NCI-H2196 (cell line): ENCODE data around the gene SOX9.
A peak's percentile ranks its signal among the peaks of the same experiment; 100 is the strongest.
"Not testable (repeated sequence)": the region's sequence is repeated elsewhere in the genome, so short reads cannot be mapped to it uniquely, and the experiment has no call there.

Experiments
- DNase-seq: peaks from one replicate; lab custom pipeline; 2025; ENCODE audit not compliant: unreplicated experiment; lab: John Stamatoyannopoulos, UW

The SOX9 gene

DNA sequence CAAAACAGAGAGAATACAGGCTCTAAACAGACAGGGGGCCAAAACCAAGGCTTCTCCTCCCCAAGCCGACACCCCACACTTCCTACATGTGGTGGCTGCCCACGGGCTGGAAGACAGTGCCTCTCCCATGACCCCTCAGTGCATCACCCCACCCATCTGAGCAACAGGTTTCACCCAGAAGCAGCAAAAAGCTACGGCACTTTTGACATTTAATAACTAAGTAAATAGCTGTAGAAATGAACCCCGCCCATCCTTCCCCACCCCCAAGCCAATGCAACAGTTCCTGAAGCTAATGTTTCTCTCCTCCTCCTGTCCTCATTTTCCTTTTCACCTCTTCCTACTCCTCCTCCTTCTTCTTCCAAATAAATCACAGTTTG is 9.9 kb upstream of the SOX9 start:
- DNase-seq: no peak

- DNase-seq: no peak
Measured at GRCh38 chr17:72111336-72111923, 9.4 kb upstream of the SOX9 start.

GRCh38 chr17:72111926-72112325 is 8.9 kb upstream of the SOX9 start:
- not testable (repeated sequence) for DNase-seq

DNA sequence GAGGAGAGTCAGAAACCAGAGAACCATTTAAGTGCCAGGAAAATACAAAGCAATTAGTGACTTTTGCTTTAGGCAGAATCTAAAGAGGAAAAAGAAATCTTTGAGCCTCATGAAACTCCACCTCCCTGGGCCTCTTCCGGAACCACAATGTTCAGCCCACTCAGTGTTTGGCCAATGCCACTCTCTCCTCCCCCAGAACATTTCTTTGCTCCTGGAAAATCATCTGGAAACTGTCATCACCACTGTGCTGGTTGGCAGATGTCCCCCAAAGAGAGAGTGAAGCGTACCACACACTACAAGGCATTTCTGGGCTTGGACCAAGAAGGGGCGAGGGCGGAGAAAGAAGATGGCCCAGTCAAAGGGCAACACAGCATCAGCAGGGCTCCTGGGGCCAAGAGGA is 7.1 kb upstream of the SOX9 start:
- no peak for DNase-seq

GRCh38 chr17:72115781-72116525 is 4.9 kb upstream of the SOX9 start:
- no peak for DNase-seq

DNA sequence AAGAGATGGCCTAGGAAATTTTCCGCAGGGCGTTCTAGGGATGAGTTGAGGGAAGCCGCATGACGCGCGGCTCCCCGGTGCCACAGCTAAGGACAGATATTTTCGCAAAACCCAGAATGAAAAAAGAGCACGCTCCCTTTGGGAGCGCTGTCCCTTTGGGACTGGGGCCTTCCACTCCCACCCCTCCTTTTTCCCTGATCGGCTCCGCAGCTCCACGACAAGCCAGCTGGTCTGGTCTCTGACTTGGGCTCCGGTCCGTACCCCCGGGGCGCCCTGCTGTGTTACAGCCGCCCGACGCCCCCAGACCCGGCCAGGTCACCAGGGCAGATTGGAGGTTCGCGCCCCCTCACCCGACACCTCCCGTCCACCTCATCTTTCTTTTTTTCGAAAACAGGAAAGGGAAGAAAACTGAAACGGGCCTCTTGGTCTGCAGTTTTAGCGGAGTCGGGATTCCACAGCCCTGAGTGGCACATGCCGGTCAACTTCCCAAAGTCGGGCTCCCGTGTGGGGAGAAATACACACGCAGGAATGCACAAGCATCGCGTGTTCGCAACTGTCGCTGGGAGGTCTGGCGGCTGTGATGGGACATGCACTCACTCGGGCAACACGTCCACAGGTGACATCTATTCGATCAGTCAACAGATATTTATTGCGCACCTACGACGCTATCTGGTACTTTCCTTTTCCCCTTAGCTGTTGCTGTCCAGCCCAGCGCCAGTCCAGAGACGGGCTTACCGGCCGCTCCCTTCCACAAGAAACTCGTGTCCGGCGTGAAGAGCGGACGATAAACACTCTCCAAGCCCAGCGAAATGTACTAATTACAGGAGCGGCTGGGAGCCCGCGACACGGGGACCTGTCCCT is 3.9 kb upstream of the SOX9 start:
- no peak for DNase-seq

DNA sequence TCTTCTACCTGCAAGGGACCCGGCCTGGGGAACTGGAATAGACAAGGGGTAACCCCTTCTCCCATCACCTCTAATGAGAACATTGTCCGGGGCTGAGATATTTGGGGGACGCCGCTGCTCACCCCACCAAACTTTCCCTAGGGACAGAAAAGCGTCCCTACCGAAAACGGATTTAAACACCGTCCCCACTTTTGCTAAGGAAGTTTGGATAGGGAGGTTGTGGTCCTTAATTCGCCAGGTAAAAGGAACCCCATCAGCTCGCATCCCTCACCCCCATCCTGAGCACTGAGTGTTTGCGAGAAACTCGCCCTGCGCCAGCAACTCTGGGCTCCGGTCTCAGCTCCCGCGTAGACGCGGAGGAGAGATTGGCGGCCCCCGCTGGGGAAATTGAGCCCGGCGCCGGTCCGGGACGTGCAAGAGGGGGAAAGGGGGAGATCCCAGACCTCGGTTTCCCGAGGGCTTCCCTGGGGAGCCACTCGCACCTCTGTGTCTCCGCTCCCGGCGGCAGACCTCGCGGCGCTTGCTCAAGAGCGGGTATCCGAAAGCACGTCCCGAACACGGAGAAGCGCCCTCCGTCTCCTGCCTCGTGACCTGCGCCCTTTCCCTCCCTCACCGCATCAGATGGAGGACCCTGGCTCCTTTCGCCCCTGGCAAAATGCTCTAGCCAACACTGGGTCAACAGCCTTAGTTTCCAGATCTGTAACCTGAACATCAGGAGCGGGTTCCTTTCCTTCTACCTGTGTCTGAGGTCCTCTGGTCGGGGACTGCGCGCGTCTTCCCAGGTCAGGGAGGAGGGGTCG is 3.1 kb upstream of the SOX9 start:
- DNase-seq: no peak

DNA sequence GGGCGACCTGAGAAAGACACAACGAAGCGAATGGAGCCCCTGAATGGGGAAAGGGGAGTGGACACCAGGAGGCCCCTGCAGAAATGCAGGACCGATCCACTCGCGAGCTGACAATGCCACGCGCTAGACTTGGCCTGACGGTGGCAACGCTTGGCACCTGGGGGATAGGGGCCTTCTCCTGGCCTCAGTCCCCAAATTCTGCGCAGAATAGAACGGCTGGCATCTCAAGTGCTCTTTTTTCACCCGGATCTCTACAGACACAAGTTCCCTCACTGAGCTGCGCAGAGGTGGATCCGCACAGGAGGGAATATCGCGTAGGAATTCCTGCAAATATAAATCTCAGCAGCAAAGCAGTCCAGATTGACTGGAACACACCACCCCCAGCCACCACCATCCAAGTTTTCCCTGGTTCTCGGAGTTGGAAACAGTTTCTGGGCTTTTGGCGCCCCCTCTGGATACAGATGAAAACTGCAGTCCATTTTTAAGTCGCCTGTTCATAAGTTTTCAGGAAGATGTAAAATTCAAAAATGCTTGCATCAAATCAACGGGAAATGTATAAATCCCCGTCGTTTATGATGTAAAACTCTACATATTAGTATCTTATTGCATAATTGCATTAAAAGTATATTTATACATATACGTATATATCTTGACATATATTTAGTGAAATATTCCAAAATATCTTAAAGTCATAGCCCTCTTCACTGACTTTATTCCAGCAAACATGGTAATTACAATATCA is 2.3 kb upstream of the SOX9 start:
- peak; percentile 70 for DNase-seq

DNA sequence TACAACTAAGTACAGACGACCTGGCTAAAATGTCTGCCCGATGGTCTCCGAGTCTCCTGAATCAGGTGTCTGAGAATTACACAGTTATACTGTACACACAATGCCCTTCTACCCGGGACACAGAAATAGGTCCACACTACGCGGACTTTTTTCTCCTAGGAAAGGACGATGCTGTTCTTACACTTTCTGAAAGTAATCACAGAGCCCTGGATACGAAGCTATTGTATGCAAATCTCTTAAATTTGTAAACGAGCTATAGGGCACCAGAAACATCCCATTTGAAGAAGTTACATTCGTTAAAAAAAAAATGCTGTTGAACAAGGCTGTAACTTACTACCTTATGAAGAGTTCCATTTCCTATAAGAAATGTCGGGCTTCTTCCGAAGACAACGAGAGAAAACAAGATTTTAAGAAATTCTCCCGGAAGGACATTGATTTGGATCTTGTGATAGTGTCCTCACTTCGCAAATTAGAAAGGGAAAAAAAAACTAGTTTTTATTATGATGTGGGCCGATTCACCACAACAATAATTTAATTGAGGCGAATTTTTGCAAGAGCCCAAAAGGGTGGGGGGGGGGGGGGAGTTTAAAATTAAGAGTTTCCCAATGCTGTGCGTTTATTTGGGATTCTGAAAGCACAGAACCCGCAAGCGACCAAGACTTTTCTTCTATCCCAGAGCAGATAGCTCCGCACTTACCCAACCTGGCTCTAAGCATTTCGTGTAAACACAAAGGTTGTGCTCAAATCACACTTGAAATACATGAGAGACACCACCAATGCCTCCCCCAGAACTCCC is 1.5 kb upstream of the SOX9 start:
- no peak for DNase-seq

DNA sequence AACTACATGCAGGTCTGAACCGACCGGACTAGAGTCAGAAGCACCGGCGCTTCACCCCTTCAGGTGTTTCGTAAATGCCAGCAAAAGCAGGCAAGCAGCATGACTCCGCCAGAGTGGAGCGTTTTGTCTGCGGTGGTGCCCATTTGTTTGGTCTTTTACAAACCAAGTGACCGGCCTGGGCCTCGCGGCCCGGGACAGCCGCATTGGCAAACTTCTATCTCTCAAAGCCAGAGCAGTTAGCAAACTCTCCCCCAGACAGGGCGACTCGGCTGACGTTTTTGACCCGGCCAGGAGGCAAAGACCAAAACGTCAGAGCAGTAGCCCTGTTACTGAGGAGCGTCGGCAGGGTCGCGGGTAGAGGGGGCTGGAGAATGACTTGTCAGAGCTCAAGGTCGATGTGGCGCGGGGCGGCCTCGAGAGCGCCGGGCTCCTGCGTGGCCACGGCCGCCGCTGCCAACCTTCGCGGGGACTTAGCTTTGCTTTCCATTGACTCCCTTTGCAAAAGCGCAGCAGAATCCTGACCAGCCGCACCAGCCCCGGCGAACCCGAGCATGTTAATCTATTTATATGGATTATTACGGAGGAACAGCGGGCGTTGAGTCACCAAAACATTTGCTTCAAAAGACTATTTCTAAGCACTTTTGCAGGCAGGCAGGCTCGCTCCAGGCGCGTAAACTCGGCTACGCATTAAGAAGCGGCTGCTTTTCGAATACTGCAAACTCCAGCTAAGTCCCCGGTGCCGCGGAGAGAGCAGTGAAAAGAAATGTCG is 763 bp upstream of the SOX9 start:
- no peak for DNase-seq

GRCh38 chr17:72121164-72122009 is 567 bp downstream of the SOX9 start:
- DNase-seq: no peak

- no peak for DNase-seq
Measured at GRCh38 chr17:72122010-72122764, 1.4 kb downstream of the SOX9 start.

DNA sequence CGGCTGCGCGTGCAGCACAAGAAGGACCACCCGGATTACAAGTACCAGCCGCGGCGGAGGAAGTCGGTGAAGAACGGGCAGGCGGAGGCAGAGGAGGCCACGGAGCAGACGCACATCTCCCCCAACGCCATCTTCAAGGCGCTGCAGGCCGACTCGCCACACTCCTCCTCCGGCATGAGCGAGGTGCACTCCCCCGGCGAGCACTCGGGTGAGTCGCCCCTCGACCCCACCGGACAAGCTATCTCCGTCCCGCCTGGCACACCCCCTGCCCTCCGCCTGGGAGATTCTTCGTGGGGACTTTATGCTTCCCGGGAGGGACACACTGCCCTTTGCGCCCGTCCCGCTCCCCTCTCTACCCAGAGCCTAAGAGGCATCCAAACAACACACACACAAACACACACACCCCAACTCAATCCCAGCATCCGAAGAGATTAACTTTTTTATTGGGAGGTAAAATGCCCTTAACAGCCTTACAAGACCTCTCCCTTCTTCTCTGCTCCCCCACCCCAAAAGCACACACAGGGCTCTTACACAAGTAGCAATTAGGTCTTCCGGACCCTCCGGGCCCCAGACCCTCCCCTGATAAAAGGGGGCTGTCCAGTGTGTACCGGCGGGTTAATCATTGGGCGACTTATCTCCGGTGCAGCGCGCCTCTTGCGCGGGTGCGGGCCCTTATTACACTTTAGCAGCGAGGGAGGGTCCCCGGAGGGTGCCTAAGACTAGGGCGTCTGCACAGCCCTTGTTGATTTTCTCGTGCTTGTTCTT is 2.1 kb downstream of the SOX9 start:
- DNase-seq: no peak

DNA sequence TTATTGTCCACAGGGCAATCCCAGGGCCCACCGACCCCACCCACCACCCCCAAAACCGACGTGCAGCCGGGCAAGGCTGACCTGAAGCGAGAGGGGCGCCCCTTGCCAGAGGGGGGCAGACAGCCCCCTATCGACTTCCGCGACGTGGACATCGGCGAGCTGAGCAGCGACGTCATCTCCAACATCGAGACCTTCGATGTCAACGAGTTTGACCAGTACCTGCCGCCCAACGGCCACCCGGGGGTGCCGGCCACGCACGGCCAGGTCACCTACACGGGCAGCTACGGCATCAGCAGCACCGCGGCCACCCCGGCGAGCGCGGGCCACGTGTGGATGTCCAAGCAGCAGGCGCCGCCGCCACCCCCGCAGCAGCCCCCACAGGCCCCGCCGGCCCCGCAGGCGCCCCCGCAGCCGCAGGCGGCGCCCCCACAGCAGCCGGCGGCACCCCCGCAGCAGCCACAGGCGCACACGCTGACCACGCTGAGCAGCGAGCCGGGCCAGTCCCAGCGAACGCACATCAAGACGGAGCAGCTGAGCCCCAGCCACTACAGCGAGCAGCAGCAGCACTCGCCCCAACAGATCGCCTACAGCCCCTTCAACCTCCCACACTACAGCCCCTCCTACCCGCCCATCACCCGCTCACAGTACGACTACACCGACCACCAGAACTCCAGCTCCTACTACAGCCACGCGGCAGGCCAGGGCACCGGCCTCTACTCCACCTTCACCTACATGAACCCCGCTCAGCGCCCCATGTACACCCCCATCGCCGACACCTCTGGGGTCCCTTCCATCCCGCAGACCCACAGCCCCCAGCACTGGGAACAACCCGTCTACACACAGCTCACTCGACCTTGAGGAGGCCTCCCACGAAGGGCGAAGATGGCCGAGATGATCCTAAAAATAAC is 3.0 kb downstream of the SOX9 start:
- DNase-seq: no peak

DNA sequence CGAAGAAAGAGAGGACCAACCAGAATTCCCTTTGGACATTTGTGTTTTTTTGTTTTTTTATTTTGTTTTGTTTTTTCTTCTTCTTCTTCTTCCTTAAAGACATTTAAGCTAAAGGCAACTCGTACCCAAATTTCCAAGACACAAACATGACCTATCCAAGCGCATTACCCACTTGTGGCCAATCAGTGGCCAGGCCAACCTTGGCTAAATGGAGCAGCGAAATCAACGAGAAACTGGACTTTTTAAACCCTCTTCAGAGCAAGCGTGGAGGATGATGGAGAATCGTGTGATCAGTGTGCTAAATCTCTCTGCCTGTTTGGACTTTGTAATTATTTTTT is 3.6 kb downstream of the SOX9 start:
- DNase-seq: no peak

- DNase-seq: no peak
Measured at GRCh38 chr17:72125226-72125651, 4.4 kb downstream of the SOX9 start.
